BLaER1 treated with 17β-estradiol and CSF1 and Interleukin-3, amounts not matched to agents 10 nM and 100 nM (cell line): ENCODE data around the gene BMP8B.
"Not testable (repeated sequence)": the region's sequence is repeated elsewhere in the genome, so short reads cannot be mapped to it uniquely, and the experiment has no call there.

Experiments
- H3K27ac ChIP-seq, 11 experiments: shearing (Covaris generic); formaldehyde crosslinking; 2 replicates each; pipeline ENCODE4 v1.8.1; 2022
- H3K27me3 ChIP-seq, 11 experiments: shearing (Covaris generic); formaldehyde crosslinking; 2 replicates each; pipeline ENCODE4 v1.8.1; 2022
- H3K36me3 ChIP-seq, 11 experiments: shearing (Covaris generic); formaldehyde crosslinking; 2 replicates each; pipeline ENCODE4 v1.8.1; 2022
- H3K4me1 ChIP-seq, 10 experiments: shearing (Covaris generic); formaldehyde crosslinking; 2 replicates each; pipeline ENCODE4 v1.8.1; 2022
- H3K4me2 ChIP-seq, 11 experiments: shearing (Covaris generic); formaldehyde crosslinking; 2 replicates each; pipeline ENCODE4 v1.8.1; 2022
- H3K4me3 ChIP-seq, 10 experiments: shearing (Covaris generic); formaldehyde crosslinking; 2 replicates each; pipeline ENCODE4 v1.8.1; 2022
- H3K9ac ChIP-seq, 11 experiments: shearing (Covaris generic); formaldehyde crosslinking; 2 replicates each; pipeline ENCODE4 v1.8.1; 2022
- H3K9me3 ChIP-seq, 11 experiments: shearing (Covaris generic); formaldehyde crosslinking; replicated peaks in 1 of 11; 2 replicates each; pipeline ENCODE4 v1.8.1; 2022
- H4K20me1 ChIP-seq, 11 experiments: shearing (Covaris generic); formaldehyde crosslinking; 2 replicates each; pipeline ENCODE4 v1.8.1; 2022
- Cebpa-rat ChIP-seq, 11 experiments: shearing (Covaris generic); IDR thresholded peaks; 2 replicates each; pipeline ENCODE4 v1.8.1; 2022

Gene BMP8B

GRCh38 chr1:39818482-39818881, 29.8 kb upstream of the BMP8B start:
- Histone ChIP-seq H3K4me2 (no peak overlapping the region), H3K4me1 (peaks cover 7 to 29% (median 23%) of the 10 kb centered on the region in 10 experiments), H3K9ac (no peak overlapping the region), H3K4me3 (no peak overlapping the region), H3K27me3 (no peaks in the 10 kb centered on the region), H4K20me1 (no peaks in the 10 kb centered on the region; a peak in 1 of 22 replicates), H3K36me3 (no peaks in the 10 kb centered on the region), H3K9me3 (no peaks in the 10 kb centered on the region), H3K27ac (no peak overlapping the region)
- TF ChIP-seq Cebpa-rat (IDR thresholded peaks at IDR 0.05), result no peak

- Histone ChIP-seq H3K4me1 (peaks cover 7 to 29% (median 23%) of the 10 kb centered on the region in 10 experiments), H3K27ac (peak overlapping the region in 10 of 11 experiments; percentile 34 to 76 (median 56); a peak in 20 of 22 replicates), H3K4me2 (peak overlapping the region; percentile 12 to 87 (median 66)), H3K4me3 (peak overlapping the region in 8 of 10 experiments; percentile 3 to 48 (median 25); a peak in 11 of 20 replicates), H3K9ac (peak overlapping the region in 10 of 11 experiments; percentile 16 to 54 (median 38); a peak in 10 of 22 replicates)
- not testable (repeated sequence) for H4K20me1 ChIP-seq, H3K27me3 ChIP-seq, H3K9me3 ChIP-seq, H3K36me3 ChIP-seq
Measured at GRCh38 chr1:39817091-39817932, 28.6 kb upstream of the BMP8B start.

- Histone ChIP-seq H3K27ac (peak overlapping the region in 6 of 11 experiments; percentile 31 to 76 (median 60); a peak in 10 of 22 replicates), H3K36me3 (no peaks in the 10 kb centered on the region), H3K9ac (peak overlapping the region in 7 of 11 experiments; percentile 16 to 48 (median 34); a peak in 8 of 22 replicates), H3K27me3 (no peaks in the 10 kb centered on the region), H3K4me1 (peaks cover 7 to 36% (median 23%) of the 10 kb centered on the region in 10 experiments), H4K20me1 (no peaks in the 10 kb centered on the region; a peak in 1 of 22 replicates), H3K9me3 (no peaks in the 10 kb centered on the region), H3K4me3 (peak overlapping the region in 4 of 10 experiments; percentile 21 to 42 (median 34); a peak in 2 of 20 replicates), H3K4me2 (peak overlapping the region; percentile 12 to 87 (median 66); a peak in 21 of 22 replicates)
- TF ChIP-seq Cebpa-rat (IDR thresholded peaks at IDR 0.05), result no peak
Measured at GRCh38 chr1:39816415-39817090, 27.9 kb upstream of the BMP8B start.

GRCh38 chr1:39812913-39813312, 24.2 kb upstream of the BMP8B start:
- Histone ChIP-seq H3K4me1 (peaks cover 6 to 20% (median 15%) of the 10 kb centered on the region in 10 experiments), H3K4me3 (no peak overlapping the region), H3K27ac (no peak overlapping the region), H3K36me3 (no peaks in the 10 kb centered on the region), H3K9me3 (peaks cover 0 to 5% (median 4%) of the 10 kb centered on the region in 11 experiments; a peak in 15 of 22 replicates), H4K20me1 (no peaks in the 10 kb centered on the region), H3K9ac (no peak overlapping the region), H3K4me2 (no peak overlapping the region), H3K27me3 (no peaks in the 10 kb centered on the region)
- no peak for TF ChIP-seq Cebpa-rat (IDR thresholded peaks at IDR 0.05)

GRCh38 chr1:39808784-39809517, 20.3 kb upstream of the BMP8B start:
- H3K4me1 ChIP-seq, result peaks cover 0 to 11% (median 6%) of the 10 kb centered on the region in 10 experiments; a peak in 14 of 20 replicates
- no peak for TF ChIP-seq Cebpa-rat (IDR thresholded peaks at IDR 0.05)
- H3K27me3 ChIP-seq, result no peaks in the 10 kb centered on the region
- H3K9ac ChIP-seq, result no peak overlapping the region
- peaks cover 20 to 34% (median 26%) of the 10 kb centered on the region in 11 experiments; a peak in 21 of 22 replicates for H3K9me3 ChIP-seq
- no peak overlapping the region for H3K27ac ChIP-seq
- H4K20me1 ChIP-seq, result no peaks in the 10 kb centered on the region
- H3K4me3 ChIP-seq, result no peak overlapping the region
- H3K36me3 ChIP-seq, result peaks cover 0 to 15% (median 0%) of the 10 kb centered on the region in 11 experiments; a peak in 5 of 22 replicates
- no peak overlapping the region for H3K4me2 ChIP-seq

GRCh38 chr1:39805385-39805784, 16.7 kb upstream of the BMP8B start:
- H3K27ac ChIP-seq, result no peak overlapping the region; a peak in 1 of 22 replicates
- peaks cover 2 to 32% (median 15%) of the 10 kb centered on the region in 10 experiments; a peak in 19 of 20 replicates for H3K4me1 ChIP-seq
- peaks cover 20 to 34% (median 26%) of the 10 kb centered on the region in 11 experiments; a peak in 21 of 22 replicates for H3K9me3 ChIP-seq
- no peaks in the 10 kb centered on the region for H4K20me1 ChIP-seq
- H3K36me3 ChIP-seq, result peaks cover 0 to 15% (median 0%) of the 10 kb centered on the region in 11 experiments; a peak in 5 of 22 replicates
- H3K4me3 ChIP-seq, result no peak overlapping the region
- no peaks in the 10 kb centered on the region for H3K27me3 ChIP-seq
- no peak overlapping the region for H3K9ac ChIP-seq
- H3K4me2 ChIP-seq, result no peak overlapping the region
- no peak for TF ChIP-seq Cebpa-rat (IDR thresholded peaks at IDR 0.05)

GRCh38 chr1:39802496-39803260, 14.0 kb upstream of the BMP8B start:
- Histone ChIP-seq H3K36me3 (peaks cover 0 to 15% (median 0%) of the 10 kb centered on the region in 11 experiments; a peak in 5 of 22 replicates), H4K20me1 (no peaks in the 10 kb centered on the region), H3K27ac (peak overlapping the region in 6 of 11 experiments; percentile 7 to 58 (median 39); a peak in 8 of 22 replicates), H3K9ac (no peak overlapping the region), H3K4me3 (no peak overlapping the region), H3K4me2 (peak overlapping the region in 3 of 11 experiments; percentile 10 to 33 (median 15); a peak in 3 of 22 replicates), H3K4me1 (peaks cover 17 to 53% (median 32%) of the 10 kb centered on the region in 10 experiments), H3K9me3 (peaks cover 14 to 27% (median 21%) of the 10 kb centered on the region in 11 experiments; a peak in 21 of 22 replicates), H3K27me3 (no peaks in the 10 kb centered on the region)
- TF ChIP-seq Cebpa-rat (IDR thresholded peaks at IDR 0.05), result no peak

GRCh38 chr1:39800471-39800835, 11.8 kb upstream of the BMP8B start:
- H3K4me2 ChIP-seq, result peak overlapping the region; percentile 36 to 71 (median 63); a peak in 21 of 22 replicates
- peak overlapping the region in 9 of 11 experiments; percentile 65 to 86 (median 81); a peak in 18 of 22 replicates for H3K27ac ChIP-seq
- no peaks in the 10 kb centered on the region for H3K27me3 ChIP-seq
- H3K9me3 ChIP-seq, result peaks cover 2 to 8% (median 4%) of the 10 kb centered on the region in 11 experiments; a peak in 18 of 22 replicates
- H3K36me3 ChIP-seq, result peaks cover 0 to 6% (median 0%) of the 10 kb centered on the region in 11 experiments; a peak in 4 of 22 replicates
- H3K9ac ChIP-seq, result peak overlapping the region in 9 of 11 experiments; percentile 4 to 70 (median 59); a peak in 13 of 22 replicates
- no peaks in the 10 kb centered on the region for H4K20me1 ChIP-seq
- no peak overlapping the region for H3K4me3 ChIP-seq
- TF ChIP-seq Cebpa-rat (IDR thresholded peaks at IDR 0.05), result peak in 5 of 11 experiments; percentile 55 to 85 (median 72); a peak in 10 of 22 replicates
- peaks cover 17 to 55% (median 32%) of the 10 kb centered on the region in 10 experiments for H3K4me1 ChIP-seq
